ENCODE results near the gene FOXQ1.

The FOXQ1 gene

GRCh38 chr6:1309366-1309765 lies 2.5 kb upstream of the FOXQ1 start:
- DNase-seq (ENCODE audit: low read depth), result no peak
- H3K4me3 ChIP-seq (ENCODE audit: low read depth, low read length), result no peak overlapping the region
- TF ChIP-seq CTCF (IDR thresholded peaks at IDR 0.05; ENCODE audit: insufficient read depth, low read depth, low read length, missing control alignments), result no peak

- no peak overlapping the region for H3K4me3 ChIP-seq (ENCODE audit: low read depth, low read length)
- no peak for DNase-seq (ENCODE audit: low read depth)
- TF ChIP-seq CTCF (IDR thresholded peaks at IDR 0.05; ENCODE audit: insufficient read depth, low read depth, low read length, missing control alignments), result no peak
Observed at GRCh38 chr6:1310628-1311399, 1.1 kb upstream of the FOXQ1 start.

GRCh38 chr6:1312203-1312472 lies 240 bp downstream of the FOXQ1 start:
- no peak for TF ChIP-seq CTCF (IDR thresholded peaks at IDR 0.05; ENCODE audit: insufficient read depth, low read depth, low read length, missing control alignments)
- DNase-seq (ENCODE audit: low read depth), result no peak
- no peak overlapping the region for H3K4me3 ChIP-seq (ENCODE audit: low read depth, low read length)

- no peak for DNase-seq (ENCODE audit: low read depth)
Observed at GRCh38 chr6:1312473-1313367, 822 bp downstream of the FOXQ1 start.

GRCh38 chr6:1313384-1313766 lies 1.5 kb downstream of the FOXQ1 start:
- H3K4me3 ChIP-seq (ENCODE audit: low read depth, low read length), result no peak overlapping the region
- DNase-seq (ENCODE audit: low read depth), result no peak
- no peak for TF ChIP-seq CTCF (IDR thresholded peaks at IDR 0.05; ENCODE audit: insufficient read depth, low read depth, low read length, missing control alignments)

More at GRCh38 chr6:1312473-1313367, 822 bp downstream of the FOXQ1 start:
- no peak for TF ChIP-seq CTCF (IDR thresholded peaks at IDR 0.05; ENCODE audit: insufficient read depth, low read depth, low read length, missing control alignments)
- H3K4me3 ChIP-seq (ENCODE audit: low read depth, low read length), result no peak overlapping the region

GRCh38 chr6:1313767-1314503 lies 2.0 kb downstream of the FOXQ1 start:
- no peak for TF ChIP-seq CTCF (IDR thresholded peaks at IDR 0.05; ENCODE audit: insufficient read depth, low read depth, low read length, missing control alignments)
- no peak for DNase-seq (ENCODE audit: low read depth)
- no peak overlapping the region for H3K4me3 ChIP-seq (ENCODE audit: low read depth, low read length)
